ENCODE measurements around the gene EFS.

- TF ChIP-seq, protein P1, sequence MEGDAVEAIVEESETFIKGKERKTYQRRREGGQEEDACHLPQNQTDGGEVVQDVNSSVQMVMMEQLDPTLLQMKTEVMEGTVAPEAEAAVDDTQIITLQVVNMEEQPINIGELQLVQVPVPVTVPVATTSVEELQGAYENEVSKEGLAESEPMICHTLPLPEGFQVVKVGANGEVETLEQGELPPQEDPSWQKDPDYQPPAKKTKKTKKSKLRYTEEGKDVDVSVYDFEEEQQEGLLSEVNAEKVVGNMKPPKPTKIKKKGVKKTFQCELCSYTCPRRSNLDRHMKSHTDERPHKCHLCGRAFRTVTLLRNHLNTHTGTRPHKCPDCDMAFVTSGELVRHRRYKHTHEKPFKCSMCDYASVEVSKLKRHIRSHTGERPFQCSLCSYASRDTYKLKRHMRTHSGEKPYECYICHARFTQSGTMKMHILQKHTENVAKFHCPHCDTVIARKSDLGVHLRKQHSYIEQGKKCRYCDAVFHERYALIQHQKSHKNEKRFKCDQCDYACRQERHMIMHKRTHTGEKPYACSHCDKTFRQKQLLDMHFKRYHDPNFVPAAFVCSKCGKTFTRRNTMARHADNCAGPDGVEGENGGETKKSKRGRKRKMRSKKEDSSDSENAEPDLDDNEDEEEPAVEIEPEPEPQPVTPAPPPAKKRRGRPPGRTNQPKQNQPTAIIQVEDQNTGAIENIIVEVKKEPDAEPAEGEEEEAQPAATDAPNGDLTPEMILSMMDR (IDR thresholded peaks at IDR 0.05), result no peak
- TF ChIP-seq POLR2A (IDR thresholded peaks at IDR 0.05), result no peak
- no peak for TF ChIP-seq POLR2AphosphoS5 (IDR thresholded peaks at IDR 0.05)
- TF ChIP-seq EP300 (IDR thresholded peaks at IDR 0.05), result no peak
These were observed 41.0 kb downstream of the EFS start for GRCh38 chr14:23323838-23324454.
